ENCODE data around the gene SRRM2.

Gene SRRM2

GRCh38 chr16:2762711-2763110 is 10.3 kb downstream of the SRRM2 start:
- no peak for DNase-seq (ENCODE audit: low read depth)

DNA sequence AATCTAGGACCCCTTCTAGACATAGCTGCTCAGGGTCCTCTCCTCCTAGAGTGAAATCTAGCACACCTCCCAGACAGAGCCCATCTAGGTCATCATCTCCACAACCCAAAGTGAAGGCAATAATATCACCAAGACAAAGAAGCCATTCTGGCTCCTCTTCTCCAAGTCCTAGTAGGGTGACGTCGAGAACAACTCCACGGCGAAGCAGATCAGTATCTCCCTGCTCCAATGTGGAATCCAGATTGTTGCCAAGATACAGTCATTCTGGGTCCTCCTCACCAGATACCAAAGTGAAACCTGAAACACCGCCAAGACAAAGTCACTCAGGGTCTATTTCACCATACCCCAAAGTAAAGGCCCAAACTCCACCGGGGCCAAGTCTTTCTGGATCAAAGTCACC is 10.7 kb downstream of the SRRM2 start:
- DNase-seq (ENCODE audit: low read depth): no peak

- no peak for DNase-seq (ENCODE audit: low read depth)
Observed at GRCh38 chr16:2764718-2765117, 12.3 kb downstream of the SRRM2 start.

DNA sequence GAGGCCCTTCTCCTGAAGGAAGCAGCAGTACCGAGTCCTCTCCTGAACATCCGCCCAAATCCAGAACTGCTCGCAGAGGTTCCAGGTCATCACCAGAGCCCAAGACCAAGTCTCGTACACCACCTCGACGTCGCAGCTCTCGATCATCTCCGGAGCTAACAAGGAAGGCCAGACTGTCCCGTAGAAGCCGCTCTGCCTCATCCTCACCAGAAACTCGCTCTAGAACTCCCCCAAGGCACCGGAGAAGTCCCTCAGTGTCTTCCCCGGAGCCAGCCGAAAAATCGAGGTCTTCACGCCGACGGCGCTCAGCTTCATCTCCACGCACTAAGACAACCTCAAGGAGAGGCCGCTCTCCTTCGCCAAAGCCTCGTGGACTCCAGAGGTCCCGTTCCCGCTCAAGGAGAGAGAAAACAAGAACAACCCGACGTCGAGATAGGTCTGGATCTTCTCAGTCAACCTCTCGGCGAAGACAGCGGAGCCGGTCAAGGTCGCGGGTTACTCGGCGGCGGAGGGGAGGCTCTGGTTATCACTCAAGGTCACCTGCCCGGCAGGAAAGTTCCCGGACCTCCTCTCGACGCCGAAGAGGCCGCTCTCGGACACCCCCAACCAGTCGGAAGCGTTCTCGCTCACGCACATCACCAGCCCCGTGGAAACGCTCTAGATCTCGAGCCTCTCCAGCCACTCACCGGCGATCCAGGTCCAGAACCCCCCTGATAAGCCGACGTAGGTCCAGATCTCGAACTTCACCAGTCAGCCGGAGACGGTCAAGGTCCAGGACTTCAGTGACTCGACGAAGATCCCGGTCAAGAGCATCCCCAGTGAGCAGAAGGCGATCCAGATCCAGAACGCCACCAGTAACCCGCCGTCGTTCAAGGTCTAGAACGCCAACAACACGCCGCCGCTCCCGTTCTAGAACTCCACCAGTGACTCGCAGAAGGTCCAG is 13.3 kb downstream of the SRRM2 start:
- no peak for DNase-seq (ENCODE audit: low read depth)

DNA sequence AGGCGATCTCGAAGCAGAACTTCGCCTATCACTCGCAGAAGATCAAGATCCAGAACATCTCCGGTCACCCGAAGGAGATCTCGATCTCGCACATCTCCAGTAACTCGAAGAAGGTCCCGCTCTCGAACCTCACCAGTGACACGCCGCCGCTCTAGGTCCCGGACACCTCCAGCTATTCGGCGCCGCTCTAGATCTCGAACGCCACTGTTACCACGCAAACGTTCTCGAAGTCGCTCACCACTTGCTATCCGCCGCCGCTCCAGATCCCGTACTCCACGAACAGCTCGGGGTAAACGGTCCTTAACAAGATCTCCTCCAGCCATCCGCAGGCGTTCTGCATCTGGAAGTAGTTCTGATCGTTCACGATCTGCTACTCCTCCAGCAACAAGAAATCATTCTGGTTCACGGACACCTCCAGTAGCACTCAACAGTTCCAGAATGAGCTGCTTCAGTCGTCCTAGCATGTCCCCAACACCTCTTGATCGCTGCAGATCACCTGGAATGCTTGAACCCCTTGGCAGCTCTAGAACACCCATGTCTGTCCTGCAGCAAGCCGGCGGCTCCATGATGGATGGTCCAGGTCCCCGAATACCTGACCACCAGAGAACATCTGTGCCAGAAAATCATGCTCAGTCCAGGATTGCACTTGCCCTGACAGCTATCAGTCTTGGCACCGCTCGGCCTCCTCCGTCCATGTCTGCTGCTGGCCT is 14.1 kb downstream of the SRRM2 start:
- DNase-seq (ENCODE audit: low read depth): no peak

DNA sequence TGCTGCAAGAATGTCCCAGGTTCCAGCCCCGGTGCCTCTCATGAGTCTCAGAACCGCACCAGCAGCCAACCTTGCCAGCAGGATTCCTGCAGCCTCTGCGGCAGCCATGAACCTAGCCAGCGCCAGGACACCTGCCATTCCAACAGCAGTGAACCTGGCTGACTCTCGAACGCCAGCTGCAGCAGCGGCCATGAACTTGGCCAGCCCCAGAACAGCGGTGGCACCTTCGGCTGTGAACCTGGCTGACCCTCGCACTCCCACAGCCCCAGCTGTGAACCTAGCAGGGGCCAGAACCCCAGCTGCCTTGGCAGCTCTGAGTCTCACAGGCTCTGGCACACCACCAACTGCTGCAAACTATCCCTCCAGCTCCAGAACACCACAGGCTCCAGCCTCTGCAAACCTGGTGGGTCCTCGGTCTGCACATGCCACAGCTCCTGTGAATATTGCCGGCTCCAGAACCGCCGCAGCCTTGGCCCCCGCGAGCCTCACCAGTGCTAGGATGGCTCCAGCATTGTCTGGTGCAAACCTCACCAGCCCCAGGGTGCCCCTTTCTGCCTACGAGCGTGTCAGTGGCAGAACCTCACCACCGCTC is 14.8 kb downstream of the SRRM2 start:
- no peak for DNase-seq (ENCODE audit: low read depth)

GRCh38 chr16:2767891-2768290 is 15.5 kb downstream of the SRRM2 start:
- no peak for DNase-seq (ENCODE audit: low read depth)

DNA sequence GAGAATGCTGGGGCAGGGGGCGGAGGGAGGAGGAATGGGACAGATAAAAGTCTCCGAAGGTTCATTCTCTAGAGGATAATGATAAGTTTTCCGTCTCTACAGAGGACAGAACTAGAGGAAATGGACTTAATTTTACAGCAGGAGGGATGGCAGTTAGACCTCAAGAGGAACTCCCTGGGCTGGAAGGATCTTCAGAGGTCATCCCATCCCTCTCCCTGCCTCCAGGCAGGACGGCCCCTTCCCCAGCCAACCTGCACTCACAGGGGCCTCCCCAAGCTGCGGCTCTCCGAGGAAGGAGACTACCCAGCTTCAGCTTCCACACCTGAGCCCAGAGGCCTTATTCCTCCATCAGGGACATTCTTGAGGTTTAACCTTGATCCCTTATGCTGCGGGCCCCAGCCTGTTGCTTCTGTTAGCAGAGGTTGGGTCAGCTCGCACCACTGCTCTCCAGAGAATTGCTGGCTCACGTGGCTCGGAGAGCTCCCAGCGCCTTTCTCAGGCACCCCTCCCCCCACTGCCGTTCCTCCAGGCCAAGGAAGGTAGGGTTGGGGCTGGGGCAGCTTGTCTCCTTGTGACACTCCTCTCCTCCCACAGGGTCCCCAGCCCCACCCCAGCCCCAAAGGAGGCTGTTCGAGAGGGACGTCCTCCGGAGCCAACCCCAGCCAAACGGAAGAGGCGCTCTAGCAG is 16.1 kb downstream of the SRRM2 start:
- DNase-seq (ENCODE audit: low read depth): no peak

GRCh38 chr16:2769100-2769529 is 16.7 kb downstream of the SRRM2 start:
- DNase-seq (ENCODE audit: low read depth): no peak

- DNase-seq (ENCODE audit: low read depth): no peak
Observed at GRCh38 chr16:2769675-2770056, 17.2 kb downstream of the SRRM2 start.

GRCh38 chr16:2770057-2770951 is 17.9 kb downstream of the SRRM2 start:
- no peak for DNase-seq (ENCODE audit: low read depth)

GRCh38 chr16:2771496-2772402 is 19.3 kb downstream of the SRRM2 start:
- DNase-seq (ENCODE audit: low read depth): no peak

GRCh38 chr16:2773188-2773968 is 20.9 kb downstream of the SRRM2 start:
- no peak for DNase-seq (ENCODE audit: low read depth)

DNA sequence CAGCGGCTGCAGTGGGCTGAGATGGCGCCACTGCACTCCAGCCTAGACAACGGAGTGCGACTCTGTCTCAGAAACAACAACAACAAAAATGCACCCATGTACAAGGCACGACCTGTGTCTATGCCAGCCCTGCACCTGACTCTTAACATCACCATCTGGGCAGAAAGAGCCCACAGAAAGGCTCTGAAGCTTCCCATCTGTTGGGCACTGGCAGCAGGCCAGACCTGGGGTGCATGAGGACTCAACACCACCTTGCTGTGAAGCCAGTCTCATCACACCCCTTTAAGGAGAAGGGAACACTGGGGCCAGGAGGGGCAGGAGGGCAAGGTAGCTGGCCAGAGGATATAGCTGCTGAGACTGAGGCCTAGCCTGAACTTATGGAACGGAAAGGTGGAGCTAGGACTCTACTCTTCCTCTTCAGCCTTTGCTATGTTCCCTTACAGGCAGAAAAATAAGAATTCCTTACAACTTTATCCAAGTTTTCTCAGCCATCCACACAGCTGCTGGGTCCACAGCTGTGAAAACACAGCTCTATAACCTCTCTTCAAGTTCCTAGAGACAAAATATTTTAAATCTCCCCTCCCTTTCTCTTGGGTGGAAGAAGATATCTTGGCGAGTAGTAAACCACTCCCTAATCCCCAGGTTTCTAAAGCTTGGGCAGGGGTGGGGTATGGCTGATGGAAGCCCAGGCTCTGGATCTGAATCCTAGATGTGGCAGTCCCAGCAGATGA is 21.9 kb downstream of the SRRM2 start:
- DNase-seq (ENCODE audit: low read depth): no peak

DNA sequence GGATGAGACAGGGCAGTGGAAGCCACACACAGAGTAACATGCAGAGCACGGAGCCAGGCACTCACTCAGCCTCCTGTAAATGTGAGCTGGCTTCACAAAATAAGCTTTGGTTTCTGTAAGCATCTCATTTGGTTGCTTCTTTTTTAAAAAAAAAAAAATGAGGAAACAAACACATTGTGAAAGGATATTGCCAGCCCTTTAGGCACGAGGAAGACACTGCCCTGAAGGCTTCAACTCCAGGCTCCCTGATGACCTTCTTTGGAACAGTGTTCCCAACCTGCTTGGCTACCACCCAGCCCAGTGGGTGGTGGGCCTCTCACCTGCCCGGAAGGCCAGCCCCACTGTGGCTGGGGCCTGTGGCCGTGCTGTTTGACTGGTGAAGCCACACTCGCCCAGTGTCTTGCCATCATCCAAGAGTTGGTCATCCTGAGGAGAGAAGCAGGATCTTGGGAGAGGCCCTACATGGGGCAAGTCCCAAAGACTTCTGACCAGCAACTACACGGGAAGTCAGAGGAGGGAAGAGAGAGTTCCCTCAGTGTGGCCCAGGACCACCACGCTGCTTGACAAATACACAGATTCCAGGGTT is 22.8 kb downstream of the SRRM2 start:
- DNase-seq (ENCODE audit: low read depth): no peak

DNA sequence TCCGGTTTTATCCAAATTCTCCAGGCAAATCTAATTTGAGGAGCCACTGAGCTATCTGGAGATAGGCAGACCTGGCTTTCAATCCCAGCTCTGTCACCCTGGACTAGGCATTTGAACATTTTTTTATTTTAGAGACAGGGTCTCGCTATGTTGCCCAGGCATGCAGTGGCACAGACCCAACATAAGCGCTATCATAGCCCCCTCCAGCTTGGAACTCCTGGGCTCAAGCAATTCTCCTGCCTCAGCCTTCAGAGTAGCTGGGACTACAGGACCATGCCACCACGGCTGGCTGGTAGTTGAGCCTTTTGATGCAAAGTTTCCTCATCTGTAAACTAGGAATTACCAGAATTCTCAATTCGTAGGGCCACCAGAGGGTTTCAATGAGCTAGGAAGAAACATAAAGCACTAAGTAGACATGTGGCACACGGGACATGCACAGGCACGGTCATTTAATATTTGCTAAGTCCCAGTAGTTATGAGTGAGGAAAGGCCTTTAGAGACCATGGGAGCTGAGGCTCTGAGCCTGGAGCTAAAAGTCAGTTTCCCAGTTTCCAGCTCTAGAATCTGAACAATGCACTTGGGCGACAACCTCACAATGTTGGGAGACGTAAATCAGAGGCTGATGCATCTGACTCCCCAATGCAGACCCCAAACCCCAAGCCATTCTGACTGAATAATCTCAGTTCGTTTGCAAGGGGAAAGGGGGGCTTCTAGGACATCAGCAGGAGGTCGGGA is 23.5 kb downstream of the SRRM2 start:
- no peak for DNase-seq (ENCODE audit: low read depth)

GRCh38 chr16:2776500-2777139 is 24.2 kb downstream of the SRRM2 start:
- no peak for DNase-seq (ENCODE audit: low read depth)
